Type B pancreatic cell (in vitro differentiated cells): ENCODE results near the gene NAA80. TPM values are rescaled to one million over a fixed set of nuclear protein-coding genes. Genes with fewer than 3 reads are reported as not detected.

Experiments used
- DNase-seq: peaks from one replicate; pipeline ENCODE4 v3.0.0; 2021; ENCODE audit warnings: mixed read lengths; ENCODE audit not compliant: unreplicated experiment; ENCODE audit errors: extremely low spot score
- H3K27ac Mint-ChIP-seq: 2 replicates; pipeline ENCODE4 v1.8.0; 2021; ENCODE audit warnings: mild to moderate bottlenecking, mixed read lengths
- H3K27me3 Mint-ChIP-seq: 2 replicates; pipeline ENCODE4 v1.8.0; 2021; ENCODE audit warnings: mixed read lengths
- H3K36me3 Mint-ChIP-seq: 2 replicates; pipeline ENCODE4 v1.8.0; 2021; ENCODE audit warnings: mixed read lengths
- H3K4me1 Mint-ChIP-seq: one replicate; pipeline ENCODE4 v1.8.0; 2021; ENCODE audit warnings: mixed read lengths; ENCODE audit not compliant: unreplicated experiment
- H3K4me3 Mint-ChIP-seq: 2 replicates; pipeline ENCODE4 v1.8.0; 2021; ENCODE audit warnings: mild to moderate bottlenecking, mixed read lengths
- H3K9me3 Mint-ChIP-seq: 2 replicates; pipeline ENCODE4 v1.8.0; 2021; ENCODE audit warnings: mixed read lengths
- CTCF ChIP-seq: fragments of 200-600 bp; sonication (generic); conservative IDR thresholded peaks from 2 replicates; pipeline ENCODE4 v1.5.0; 2021; ENCODE audit warnings: antibody characterized with exemption, mild to moderate bottlenecking
- total RNA-seq: library from RNA; stranded (reverse); gene quantifications from 2 replicates; pipeline ENCODE4 v1.2.1, GENCODE V29; 2021; ENCODE audit warnings: low replicate concordance

The NAA80 gene
- total RNA-seq, 1 donor from 2014 or later, result 12.9 TPM

- peak overlapping the region; percentile 24 for H3K4me3 Mint-ChIP-seq
- no peaks in the 10 kb centered on the region for H3K9me3 Mint-ChIP-seq
- H3K27ac Mint-ChIP-seq, result peak overlapping the region; percentile 65
- peak; percentile 72 for TF ChIP-seq CTCF
- DNase-seq, result no peak
- H3K27me3 Mint-ChIP-seq, result no peaks in the 10 kb centered on the region
- H3K36me3 Mint-ChIP-seq, result peaks cover 4% of the 10 kb centered on the region
- H3K4me1 Mint-ChIP-seq, result peaks cover 15% of the 10 kb centered on the region
Measured at GRCh38 chr3:50256978-50257890, 42.0 kb downstream of the NAA80 start.

- peaks cover 10% of the 10 kb centered on the region for H3K4me1 Mint-ChIP-seq
- DNase-seq, result no peak
- TF ChIP-seq CTCF, result no peak
- H3K9me3 Mint-ChIP-seq, result no peaks in the 10 kb centered on the region
- no peaks in the 10 kb centered on the region for H3K27me3 Mint-ChIP-seq
- peaks cover 9% of the 10 kb centered on the region for H3K36me3 Mint-ChIP-seq
- H3K27ac Mint-ChIP-seq, result no peak overlapping the region
- H3K4me3 Mint-ChIP-seq, result no peak overlapping the region
Measured at GRCh38 chr3:50255251-50255615, 44.0 kb downstream of the NAA80 start.

- H3K9me3 Mint-ChIP-seq, result no peaks in the 10 kb centered on the region
- peaks cover 11% of the 10 kb centered on the region for H3K36me3 Mint-ChIP-seq
- H3K4me1 Mint-ChIP-seq, result peaks cover 10% of the 10 kb centered on the region
- TF ChIP-seq CTCF, result no peak
- no peaks in the 10 kb centered on the region for H3K27me3 Mint-ChIP-seq
- no peak overlapping the region for H3K4me3 Mint-ChIP-seq
- H3K27ac Mint-ChIP-seq, result peak overlapping the region; percentile 39
- no peak for DNase-seq
Measured at GRCh38 chr3:50254577-50255250, 44.5 kb downstream of the NAA80 start.

- no peak for DNase-seq
- no peak for TF ChIP-seq CTCF
- peaks cover 6% of the 10 kb centered on the region for H3K36me3 Mint-ChIP-seq
- H3K9me3 Mint-ChIP-seq, result no peaks in the 10 kb centered on the region
- H3K27me3 Mint-ChIP-seq, result no peaks in the 10 kb centered on the region
- peaks cover 12% of the 10 kb centered on the region for H3K4me1 Mint-ChIP-seq
- no peak overlapping the region for H3K4me3 Mint-ChIP-seq
- H3K27ac Mint-ChIP-seq, result peak overlapping the region; percentile 52
Measured at GRCh38 chr3:50251220-50251619, 48.0 kb downstream of the NAA80 start.

- Mint-ChIP-seq H3K27ac (no peak overlapping the region), H3K4me3 (no peak overlapping the region), H3K27me3 (no peaks in the 10 kb centered on the region), H3K36me3 (peaks cover 6% of the 10 kb centered on the region), H3K9me3 (no peaks in the 10 kb centered on the region), H3K4me1 (peaks cover 15% of the 10 kb centered on the region)
- DNase-seq, result no peak
- no peak for TF ChIP-seq CTCF
Measured at GRCh38 chr3:50250514-50250913, 48.7 kb downstream of the NAA80 start.
